ENCODE data around the gene GART. TPM values are rescaled to one million over a fixed set of nuclear protein-coding genes. Genes with fewer than 3 reads are reported as not detected.

Gene GART
- total RNA-seq (2022; extraction: Qiagen RNA extraction): 57.3 to 67.7 TPM (median 64.2 TPM) in 5 replicates

DNA sequence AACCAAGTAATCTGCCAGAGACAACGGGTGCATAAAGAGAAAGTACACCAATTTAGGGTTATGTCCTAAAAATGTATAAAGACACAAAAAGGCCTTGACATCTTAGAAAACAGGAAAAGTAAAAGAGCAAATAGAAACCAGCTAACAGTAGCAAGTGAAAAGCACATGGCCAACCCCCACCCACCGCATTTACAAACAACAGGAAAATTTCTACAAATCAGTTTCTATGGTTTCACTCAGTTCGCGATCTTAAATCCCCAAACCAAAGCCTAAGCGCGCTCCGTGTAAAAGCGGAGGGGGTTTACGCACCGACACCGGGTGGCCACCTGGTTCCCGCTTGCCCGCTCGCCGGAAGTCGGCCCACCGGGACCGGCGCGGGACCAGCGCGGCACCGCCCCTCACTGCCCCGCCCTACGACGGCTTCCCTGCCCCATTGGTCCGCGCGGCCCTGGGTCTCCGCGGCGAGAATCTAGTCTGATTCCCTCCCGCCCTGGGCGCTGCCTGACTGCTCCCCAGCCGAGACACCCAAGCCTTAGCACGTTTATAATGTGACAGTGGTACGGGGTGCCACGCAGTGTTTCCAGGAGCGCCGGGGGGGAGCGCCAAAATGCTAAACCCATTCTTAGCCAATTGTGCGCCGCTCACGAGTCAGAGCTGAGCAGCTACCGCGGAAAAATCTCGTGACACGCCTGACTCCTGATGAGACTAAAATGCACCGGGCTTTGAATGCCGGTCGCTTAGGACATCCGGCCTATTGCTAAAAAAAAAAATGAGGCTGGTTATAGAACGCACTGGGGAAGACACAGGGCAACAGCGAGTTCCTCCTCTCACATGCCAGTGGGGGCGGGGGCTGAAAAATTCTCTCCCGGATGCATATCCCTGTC is at the start of gene GART:
TSS of gene GART (minus strand) at position 362 of the 884 bp plus-strand sequence. CDS start 2,802 bp downstream, outside the sequence.

DNA sequence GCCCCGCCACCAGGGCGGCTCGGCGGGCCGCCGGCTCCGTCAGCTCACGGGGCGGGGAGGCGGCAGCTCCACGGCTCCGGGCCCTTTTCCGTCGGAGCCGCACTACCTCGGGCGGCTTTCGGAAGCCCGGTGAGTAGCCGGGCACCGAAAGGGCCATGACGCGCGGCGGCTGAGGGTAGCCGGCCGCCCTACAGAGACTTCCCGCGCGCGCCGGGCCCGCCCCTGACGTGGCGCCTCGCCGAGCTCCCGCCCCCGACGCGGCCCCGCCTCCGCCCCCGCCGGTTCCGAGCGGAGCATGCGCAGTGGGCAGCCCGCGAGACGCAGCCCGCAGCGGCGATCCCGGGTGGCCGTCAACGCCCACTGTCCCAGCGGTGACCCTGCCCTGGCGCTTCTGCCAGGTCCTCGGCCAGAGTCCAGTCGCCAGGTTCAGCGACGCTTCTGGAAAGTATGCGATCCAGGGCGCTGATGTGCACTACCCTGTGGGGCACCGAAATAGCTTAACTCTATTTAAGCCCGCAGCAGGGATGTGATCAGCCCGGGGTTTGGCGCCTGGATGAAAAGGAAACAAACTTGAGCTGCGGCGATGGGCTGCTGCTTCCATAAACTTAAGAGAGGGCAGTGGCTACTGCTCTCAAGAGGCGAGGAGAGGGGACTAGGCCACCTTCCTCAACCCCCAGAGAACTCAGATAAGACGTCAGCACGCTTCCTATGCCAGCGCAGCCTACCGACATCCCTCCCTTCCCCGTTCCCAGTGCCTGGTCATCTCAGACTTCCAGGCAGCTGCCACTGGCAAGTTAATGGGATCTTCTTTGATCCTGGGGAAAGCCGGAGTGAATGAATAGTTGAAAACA is 46.8 kb upstream of the GART start, which contains the start of gene DONSON:
TSS of gene DONSON (minus strand) at position 200 of the 851 bp plus-strand sequence. CDS start at position 157, 43 bp downstream.

DNA sequence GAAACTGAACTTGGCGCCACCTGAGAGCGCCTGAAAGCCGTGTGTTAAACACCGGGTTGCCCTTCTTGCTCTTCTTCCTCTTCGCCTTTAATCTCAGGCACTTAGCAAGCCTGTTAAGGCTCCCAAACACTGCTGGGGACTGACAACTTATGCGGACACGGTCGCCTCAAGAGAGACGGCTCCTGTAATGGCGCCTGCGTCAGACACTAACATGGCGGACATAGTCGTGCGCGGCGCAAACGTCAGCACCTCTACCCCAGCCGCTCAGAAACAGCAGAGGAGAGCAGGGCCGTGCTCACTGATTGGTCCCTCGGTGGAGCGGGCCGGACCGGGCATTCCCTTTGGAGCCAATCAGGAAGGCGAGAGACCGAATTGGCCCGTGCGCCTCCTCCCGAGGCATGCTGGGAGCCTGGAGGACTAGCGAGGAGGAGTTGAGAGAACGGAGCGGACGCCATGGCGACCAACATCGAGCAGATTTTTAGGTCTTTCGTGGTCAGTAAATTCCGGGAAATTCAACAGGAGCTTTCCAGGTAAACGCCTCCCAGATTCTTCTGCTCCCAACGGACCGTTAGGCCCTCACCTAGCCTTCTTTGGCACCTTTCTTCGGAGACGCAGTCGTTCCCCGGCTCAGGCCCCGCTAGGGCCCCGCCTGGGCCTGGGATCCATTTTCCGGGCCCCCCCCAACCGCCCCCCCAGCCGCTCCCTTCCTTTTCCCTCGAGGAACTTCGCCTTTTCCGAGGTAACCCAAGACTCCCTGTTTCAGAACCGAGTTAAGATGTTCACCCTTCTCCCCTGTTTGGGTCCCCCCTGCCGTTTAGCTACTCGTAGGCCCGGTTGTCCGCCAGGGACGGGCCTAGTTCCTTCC is 955 bp upstream of the GART start, which contains the start of gene SON:
TSS of gene SON (plus strand) at position 399 of the 865 bp plus-strand sequence. CDS start at position 454, 55 bp downstream.

DNA sequence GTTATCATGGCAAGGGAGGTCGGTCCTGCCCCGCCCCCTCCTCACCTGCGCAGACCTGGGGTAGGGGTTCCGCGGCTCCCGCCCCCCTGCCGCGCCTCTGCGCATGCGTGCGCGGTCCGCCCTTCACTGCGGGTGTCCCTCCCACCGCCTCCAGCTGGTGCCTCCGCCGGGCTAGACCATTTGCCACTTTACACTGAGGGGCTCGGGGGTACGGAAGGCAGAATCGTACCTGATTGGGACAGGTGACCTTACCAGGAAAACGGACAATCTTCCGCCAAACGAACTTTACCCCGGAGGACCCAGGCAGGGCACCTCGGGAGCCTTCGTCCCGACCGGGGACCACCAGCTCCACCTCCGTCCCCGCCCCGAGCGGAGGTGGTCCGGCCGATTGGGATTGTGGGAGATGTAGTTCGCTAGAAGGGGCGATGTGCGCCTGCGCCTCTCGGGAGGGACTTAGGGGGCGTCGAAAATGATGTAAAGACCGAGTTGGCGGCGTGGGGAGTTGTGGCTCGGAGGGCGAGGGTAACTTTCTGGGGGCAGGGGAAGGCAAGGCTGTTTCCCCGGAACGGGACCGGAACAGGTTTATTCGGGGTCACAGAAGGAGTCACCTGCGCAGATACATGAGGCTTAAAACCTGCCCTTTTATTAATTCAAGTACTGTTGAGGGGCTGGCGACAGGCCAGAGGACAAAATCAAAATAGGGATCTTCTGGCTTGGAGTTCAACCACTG is 50.4 kb downstream of the GART start, which contains the start of gene DNAJC28:
TSS of gene DNAJC28 (minus strand) at position 344 of the 730 bp plus-strand sequence. CDS start 2,323 bp downstream, outside the sequence.

DNA sequence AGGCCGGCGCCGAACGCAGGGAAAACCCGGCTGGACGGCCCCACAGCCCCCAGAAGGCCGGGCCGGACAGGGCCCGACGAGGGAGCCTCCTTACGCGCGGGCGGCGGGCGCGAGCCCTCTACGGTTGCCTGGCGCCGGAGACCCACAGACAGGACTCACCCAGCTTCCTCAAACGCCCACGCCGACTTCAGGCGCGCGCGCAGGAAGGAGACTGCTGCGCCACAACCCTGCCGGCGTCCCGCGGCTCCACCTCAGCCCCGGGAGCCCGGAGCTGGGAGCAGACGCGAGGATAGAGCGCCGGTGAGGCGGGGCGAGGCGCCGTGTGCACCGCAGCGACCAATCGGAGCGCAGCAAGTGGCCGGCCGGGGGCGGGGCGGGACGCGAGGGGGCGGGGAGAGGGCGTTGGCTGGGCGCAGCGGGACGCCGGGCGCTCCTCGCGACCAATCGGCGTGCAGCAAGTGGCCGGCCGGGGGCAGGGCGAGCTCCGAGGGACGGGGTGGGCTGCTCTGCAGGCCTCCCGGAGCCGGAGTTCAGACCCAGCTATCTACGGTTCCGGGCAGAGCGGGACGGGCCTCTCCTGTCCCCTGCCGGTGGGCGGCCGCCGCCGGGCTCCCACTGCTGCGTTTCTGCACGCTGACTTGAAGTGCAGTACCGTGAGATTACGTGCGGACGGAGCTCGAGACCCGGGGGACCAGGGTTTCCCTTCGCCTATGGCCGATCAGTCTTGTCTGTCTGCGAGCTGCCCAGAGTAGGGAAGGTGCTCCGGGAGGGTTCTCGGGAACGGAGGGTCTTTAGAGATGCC is 62.0 kb downstream of the GART start, which contains the start of gene TMEM50B:
TSS of gene TMEM50B (minus strand) at position 296 of the 802 bp plus-strand sequence. CDS start 11,089 bp downstream, outside the sequence.

Other genes starting within 250 kb of the GART start
- gene IFNAR1, start 217.1 kb downstream of the GART start, total RNA-seq (2022; extraction: Qiagen RNA extraction): 13.6 to 27.8 TPM (median 16.1 TPM) in 5 replicates
- 49.3 to 57.0 TPM (median 54.8 TPM) in 5 replicates for gene IFNGR2, start 138.7 kb downstream of the GART start, total RNA-seq (2022; extraction: Qiagen RNA extraction)
- gene TMEM50B, start 62.1 kb downstream of the GART start, total RNA-seq (2022; extraction: Qiagen RNA extraction): 9.8 to 12.8 TPM (median 10.5 TPM) in 5 replicates
- 0.27 to 0.38 TPM (median 0.29 TPM) in 5 replicates for gene DNAJC28, start 50.4 kb downstream of the GART start, total RNA-seq (2022; extraction: Qiagen RNA extraction)
- gene SON, start 921 bp upstream of the GART start, total RNA-seq (2022; extraction: Qiagen RNA extraction): 72.3 to 112 TPM (median 78.3 TPM) in 5 replicates
- 14.7 to 17.9 TPM (median 17.2 TPM) in 5 replicates for gene DONSON, start 46.6 kb upstream of the GART start, total RNA-seq (2022; extraction: Qiagen RNA extraction)
- gene CRYZL1, start 99.6 kb upstream of the GART start, total RNA-seq (2022; extraction: Qiagen RNA extraction): 11.7 to 13.5 TPM (median 12.4 TPM) in 5 replicates
- 18.8 to 25.2 TPM (median 20.8 TPM) in 5 replicates for gene ITSN1, start 100.4 kb upstream of the GART start, total RNA-seq (2022; extraction: Qiagen RNA extraction)